ENCODE results near the gene DPYD.

DPYD gene

DNA sequence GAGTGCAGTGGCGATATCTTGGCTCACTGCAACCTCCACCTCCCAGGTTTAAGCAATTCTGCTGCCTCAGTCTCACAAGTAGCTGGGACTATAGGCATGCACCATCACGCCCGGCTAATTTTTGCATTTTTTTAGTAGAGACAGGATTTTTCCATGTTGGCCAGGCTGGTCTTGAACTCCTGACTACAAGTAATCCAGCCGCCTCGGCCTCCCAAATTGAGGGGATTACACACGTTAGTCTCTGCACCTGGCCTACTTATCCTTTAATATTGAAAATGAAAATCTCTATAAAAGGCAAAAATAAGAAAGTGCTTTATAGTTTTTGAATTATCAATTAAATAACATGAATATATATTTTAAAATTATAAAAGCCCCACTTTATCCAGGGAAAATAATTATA is 190.6 kb downstream of the DPYD start:
- Histone ChIP-seq H3K9ac (ENCODE audit: low read depth, low read length) (no peak overlapping the region), H3K36me3 (ENCODE audit: control insufficient read depth, insufficient read depth, low read length) (no peaks in the 10 kb centered on the region), H3K4me3 (ENCODE audit: low read depth, low read length) (no peak overlapping the region), H3K9me3 (ENCODE audit: control insufficient read depth, insufficient read depth, low read length) (no peaks in the 10 kb centered on the region), H3K4me1 (ENCODE audit: control insufficient read depth, insufficient read depth, low read length) (no peaks in the 10 kb centered on the region), H3K27me3 (ENCODE audit: control insufficient read depth, insufficient read depth, low read length) (no peaks in the 10 kb centered on the region)

DNA sequence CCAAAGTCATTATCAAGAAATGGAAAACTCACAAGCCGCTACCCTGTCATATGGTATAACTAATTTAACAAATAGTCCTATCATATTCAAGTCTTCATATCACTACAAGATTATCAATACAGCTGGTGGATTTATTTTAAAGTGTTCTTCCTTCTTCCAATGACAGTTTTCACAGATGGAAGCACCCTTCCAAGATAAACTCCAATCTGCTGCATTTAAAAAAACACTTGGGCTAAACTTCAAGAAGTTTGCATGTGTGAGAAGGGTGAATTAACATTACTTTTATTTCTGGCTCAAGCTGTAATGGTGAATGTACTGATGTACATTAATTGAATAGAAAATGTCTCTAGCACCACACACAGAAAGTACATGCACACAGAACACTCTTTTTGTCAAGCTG is 192.4 kb downstream of the DPYD start:
- H3K9ac ChIP-seq (ENCODE audit: low read depth, low read length): no peak overlapping the region
- no peaks in the 10 kb centered on the region for H3K27me3 ChIP-seq (ENCODE audit: control insufficient read depth, insufficient read depth, low read length)
- no peak overlapping the region for H3K4me3 ChIP-seq (ENCODE audit: low read depth, low read length)
- no peaks in the 10 kb centered on the region for H3K4me1 ChIP-seq (ENCODE audit: control insufficient read depth, insufficient read depth, low read length)
- H3K9me3 ChIP-seq (ENCODE audit: control insufficient read depth, insufficient read depth, low read length): no peaks in the 10 kb centered on the region
- no peaks in the 10 kb centered on the region for H3K36me3 ChIP-seq (ENCODE audit: control insufficient read depth, insufficient read depth, low read length)

DNA sequence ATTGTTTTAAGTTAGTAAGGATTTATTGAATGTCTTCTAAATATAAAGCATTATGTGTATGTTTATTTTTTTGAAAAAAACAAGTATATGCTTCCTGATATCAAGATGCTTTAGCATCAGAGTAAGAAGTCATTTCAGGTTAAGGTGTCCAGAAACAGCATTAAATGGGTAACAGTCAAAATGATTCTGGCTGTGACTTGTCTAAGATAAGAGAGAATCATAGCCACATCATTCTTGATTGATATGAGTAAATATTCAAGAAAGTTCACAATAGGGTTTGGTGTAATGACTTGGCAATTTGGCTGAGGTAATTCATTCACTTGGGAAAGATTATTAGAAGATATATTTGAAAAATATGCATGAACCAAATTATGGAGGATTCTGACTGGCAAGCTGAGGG is 193.8 kb downstream of the DPYD start:
- Histone ChIP-seq H3K9me3 (ENCODE audit: control insufficient read depth, insufficient read depth, low read length) (no peaks in the 10 kb centered on the region), H3K4me1 (ENCODE audit: control insufficient read depth, insufficient read depth, low read length) (no peaks in the 10 kb centered on the region), H3K27me3 (ENCODE audit: control insufficient read depth, insufficient read depth, low read length) (no peaks in the 10 kb centered on the region), H3K4me3 (ENCODE audit: low read depth, low read length) (no peak overlapping the region), H3K9ac (ENCODE audit: low read depth, low read length) (no peak overlapping the region), H3K36me3 (ENCODE audit: control insufficient read depth, insufficient read depth, low read length) (no peaks in the 10 kb centered on the region)

DNA sequence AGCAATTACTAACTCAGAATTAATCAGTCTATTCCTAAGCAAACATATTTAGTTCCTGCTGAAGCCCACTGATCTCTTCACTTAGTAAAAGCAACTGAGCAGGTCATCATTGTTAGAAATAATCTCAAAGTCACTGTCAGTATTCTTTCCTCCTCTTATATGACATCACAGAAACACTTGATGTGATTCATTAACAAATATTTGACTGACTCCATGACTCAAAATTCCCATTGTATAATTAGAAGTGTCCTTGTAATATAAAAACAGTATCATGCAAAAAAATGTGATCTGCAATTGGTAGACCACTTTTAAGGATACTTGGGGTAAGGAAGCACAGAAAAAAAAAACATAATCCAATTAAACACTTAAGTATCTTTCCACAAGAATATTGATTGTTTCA is 194.4 kb downstream of the DPYD start:
- H3K27me3 ChIP-seq (ENCODE audit: control insufficient read depth, insufficient read depth, low read length): no peaks in the 10 kb centered on the region
- H3K9ac ChIP-seq (ENCODE audit: low read depth, low read length): no peak overlapping the region
- no peaks in the 10 kb centered on the region for H3K36me3 ChIP-seq (ENCODE audit: control insufficient read depth, insufficient read depth, low read length)
- no peaks in the 10 kb centered on the region for H3K9me3 ChIP-seq (ENCODE audit: control insufficient read depth, insufficient read depth, low read length)
- H3K4me3 ChIP-seq (ENCODE audit: low read depth, low read length): no peak overlapping the region
- no peaks in the 10 kb centered on the region for H3K4me1 ChIP-seq (ENCODE audit: control insufficient read depth, insufficient read depth, low read length)

DNA sequence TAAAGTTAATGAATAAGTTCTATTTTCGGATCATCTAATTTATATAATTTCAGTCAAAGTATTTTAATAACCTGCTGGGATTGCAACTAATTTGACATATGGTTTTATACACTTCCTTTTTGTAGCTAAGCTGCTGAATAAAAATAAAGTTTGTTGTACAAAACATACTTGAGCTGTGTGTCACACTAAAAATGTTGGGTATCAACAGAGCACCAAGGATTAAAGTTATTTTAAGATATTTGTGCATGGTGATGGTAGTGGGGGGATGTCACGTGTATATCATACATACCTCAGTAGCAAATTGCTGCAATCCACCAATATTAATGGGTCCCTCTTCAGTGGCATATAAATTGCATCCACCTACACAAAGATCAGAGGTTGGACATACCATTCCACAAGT is 199.6 kb downstream of the DPYD start:
- H3K36me3 ChIP-seq (ENCODE audit: control insufficient read depth, insufficient read depth, low read length): no peaks in the 10 kb centered on the region
- H3K27me3 ChIP-seq (ENCODE audit: control insufficient read depth, insufficient read depth, low read length): no peaks in the 10 kb centered on the region
- no peaks in the 10 kb centered on the region for H3K4me1 ChIP-seq (ENCODE audit: control insufficient read depth, insufficient read depth, low read length)
- H3K9me3 ChIP-seq (ENCODE audit: control insufficient read depth, insufficient read depth, low read length): no peaks in the 10 kb centered on the region
- H3K4me3 ChIP-seq (ENCODE audit: low read depth, low read length): no peak overlapping the region
- no peak overlapping the region for H3K9ac ChIP-seq (ENCODE audit: low read depth, low read length)

DNA sequence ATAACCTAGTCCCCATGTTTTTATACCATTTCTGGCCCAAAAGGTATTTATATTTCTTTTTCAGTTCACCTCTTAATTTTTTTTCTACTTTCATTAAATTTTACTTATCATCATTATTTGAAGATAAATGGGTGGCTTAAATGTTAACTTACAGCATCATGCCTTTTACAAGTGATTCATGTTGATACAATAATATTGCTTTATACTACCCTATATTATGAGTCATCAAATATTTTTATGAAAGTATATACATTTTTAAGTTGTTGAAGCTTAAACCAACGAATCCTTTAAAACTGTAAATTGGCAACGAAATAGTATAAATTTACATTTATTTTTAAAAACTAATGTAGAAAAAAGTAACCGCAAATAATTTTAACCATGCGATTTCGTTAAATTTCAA is 207.9 kb downstream of the DPYD start:
- no peaks in the 10 kb centered on the region for H3K9me3 ChIP-seq (ENCODE audit: control insufficient read depth, insufficient read depth, low read length)
- H3K36me3 ChIP-seq (ENCODE audit: control insufficient read depth, insufficient read depth, low read length): no peaks in the 10 kb centered on the region
- no peak overlapping the region for H3K9ac ChIP-seq (ENCODE audit: low read depth, low read length)
- no peaks in the 10 kb centered on the region for H3K27me3 ChIP-seq (ENCODE audit: control insufficient read depth, insufficient read depth, low read length)
- no peaks in the 10 kb centered on the region for H3K4me1 ChIP-seq (ENCODE audit: control insufficient read depth, insufficient read depth, low read length)
- H3K4me3 ChIP-seq (ENCODE audit: low read depth, low read length): no peak overlapping the region

DNA sequence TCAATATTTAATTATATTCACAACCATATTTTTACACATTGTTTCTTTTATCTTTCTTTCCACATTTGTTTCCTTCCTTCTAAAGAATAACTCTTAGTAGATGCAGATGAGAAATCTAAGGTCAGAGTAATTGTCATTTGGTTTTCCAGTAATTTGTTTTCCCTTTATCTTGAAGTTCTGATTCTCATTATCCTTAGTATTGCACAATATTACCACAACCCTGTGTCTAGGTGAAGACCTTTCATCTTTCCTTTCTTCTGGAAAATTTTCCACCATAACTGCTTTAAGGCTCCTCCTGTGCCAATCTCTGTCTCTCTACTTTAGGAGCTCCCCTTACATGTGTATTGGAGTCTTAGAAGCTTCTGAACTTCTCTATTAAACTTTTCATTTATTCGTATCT is 209.0 kb downstream of the DPYD start:
- Histone ChIP-seq H3K4me1 (ENCODE audit: control insufficient read depth, insufficient read depth, low read length) (no peaks in the 10 kb centered on the region), H3K36me3 (ENCODE audit: control insufficient read depth, insufficient read depth, low read length) (no peaks in the 10 kb centered on the region), H3K4me3 (ENCODE audit: low read depth, low read length) (no peak overlapping the region), H3K9ac (ENCODE audit: low read depth, low read length) (no peak overlapping the region), H3K9me3 (ENCODE audit: control insufficient read depth, insufficient read depth, low read length) (no peaks in the 10 kb centered on the region), H3K27me3 (ENCODE audit: control insufficient read depth, insufficient read depth, low read length) (no peaks in the 10 kb centered on the region)

DNA sequence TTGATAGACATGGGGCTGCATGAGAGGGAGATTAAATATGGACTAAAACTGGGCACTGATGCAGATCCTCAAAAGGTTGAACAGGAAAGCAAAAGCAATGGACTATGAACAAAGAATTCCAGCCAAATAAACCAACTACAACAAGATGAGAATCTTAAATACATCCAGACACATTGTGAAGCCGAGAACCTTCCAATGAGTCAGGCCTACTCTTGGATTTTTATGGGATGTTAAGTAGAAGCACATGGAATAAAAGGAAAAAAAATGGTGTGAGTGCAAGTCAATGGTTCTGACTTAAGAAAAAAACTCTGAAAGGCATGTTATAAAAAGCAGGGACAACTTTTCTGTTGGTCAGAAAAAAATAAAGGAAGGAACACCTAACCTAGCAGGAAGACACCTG is 227.2 kb downstream of the DPYD start:
- Histone ChIP-seq H3K4me1 (ENCODE audit: control insufficient read depth, insufficient read depth, low read length) (no peaks in the 10 kb centered on the region), H3K27me3 (ENCODE audit: control insufficient read depth, insufficient read depth, low read length) (no peaks in the 10 kb centered on the region), H3K4me3 (ENCODE audit: low read depth, low read length) (no peak overlapping the region), H3K9ac (ENCODE audit: low read depth, low read length) (no peak overlapping the region), H3K36me3 (ENCODE audit: control insufficient read depth, insufficient read depth, low read length) (no peaks in the 10 kb centered on the region), H3K9me3 (ENCODE audit: control insufficient read depth, insufficient read depth, low read length) (no peaks in the 10 kb centered on the region)

DNA sequence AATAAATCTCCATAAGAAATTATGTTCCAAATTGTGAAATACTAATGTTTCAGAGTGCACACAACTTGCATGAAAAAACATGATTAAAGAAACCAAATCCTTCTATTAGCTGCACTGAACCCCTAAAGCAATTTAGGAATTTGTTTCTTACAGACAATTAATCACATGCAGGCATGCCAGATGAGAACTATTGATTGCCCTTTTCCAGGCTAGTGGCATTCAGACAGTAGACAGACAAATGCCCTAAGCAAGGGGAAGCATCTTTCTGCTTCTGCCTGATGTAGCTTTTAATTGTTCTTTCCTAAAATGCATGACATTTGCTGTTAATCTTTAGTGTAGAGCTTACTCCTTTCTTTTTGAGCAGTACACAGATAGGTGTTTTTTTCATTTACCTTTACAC is 229.5 kb downstream of the DPYD start:
- H3K9me3 ChIP-seq (ENCODE audit: control insufficient read depth, insufficient read depth, low read length): no peaks in the 10 kb centered on the region
- no peak overlapping the region for H3K9ac ChIP-seq (ENCODE audit: low read depth, low read length)
- H3K4me3 ChIP-seq (ENCODE audit: low read depth, low read length): no peak overlapping the region
- no peaks in the 10 kb centered on the region for H3K27me3 ChIP-seq (ENCODE audit: control insufficient read depth, insufficient read depth, low read length)
- no peaks in the 10 kb centered on the region for H3K4me1 ChIP-seq (ENCODE audit: control insufficient read depth, insufficient read depth, low read length)
- no peaks in the 10 kb centered on the region for H3K36me3 ChIP-seq (ENCODE audit: control insufficient read depth, insufficient read depth, low read length)

DNA sequence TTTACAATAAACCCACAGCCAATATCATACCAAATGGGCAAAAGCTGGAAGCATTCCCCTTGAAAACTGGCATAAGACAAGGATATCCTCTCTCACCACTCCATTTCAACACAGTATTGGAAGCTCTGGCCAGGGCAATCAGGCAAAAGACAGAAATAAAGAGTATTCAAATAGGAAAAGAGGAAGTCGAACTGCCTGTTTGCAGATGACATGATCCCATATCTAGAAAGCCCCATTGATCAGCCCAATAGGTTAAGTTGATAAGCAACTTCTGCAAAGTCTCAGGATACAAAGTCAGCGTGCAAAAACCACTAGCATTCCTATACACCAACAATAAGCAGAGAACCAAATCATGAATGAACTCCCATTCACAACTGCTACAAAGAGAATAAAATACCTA is 235.5 kb downstream of the DPYD start:
- H3K4me1 ChIP-seq (ENCODE audit: control insufficient read depth, insufficient read depth, low read length): no peaks in the 10 kb centered on the region
- H3K36me3 ChIP-seq (ENCODE audit: control insufficient read depth, insufficient read depth, low read length): no peaks in the 10 kb centered on the region
- H3K27me3 ChIP-seq (ENCODE audit: control insufficient read depth, insufficient read depth, low read length): no peaks in the 10 kb centered on the region
- H3K9ac ChIP-seq (ENCODE audit: low read depth, low read length): no peak overlapping the region
- H3K4me3 ChIP-seq (ENCODE audit: low read depth, low read length): no peak overlapping the region
- H3K9me3 ChIP-seq (ENCODE audit: control insufficient read depth, insufficient read depth, low read length): no peaks in the 10 kb centered on the region

DNA sequence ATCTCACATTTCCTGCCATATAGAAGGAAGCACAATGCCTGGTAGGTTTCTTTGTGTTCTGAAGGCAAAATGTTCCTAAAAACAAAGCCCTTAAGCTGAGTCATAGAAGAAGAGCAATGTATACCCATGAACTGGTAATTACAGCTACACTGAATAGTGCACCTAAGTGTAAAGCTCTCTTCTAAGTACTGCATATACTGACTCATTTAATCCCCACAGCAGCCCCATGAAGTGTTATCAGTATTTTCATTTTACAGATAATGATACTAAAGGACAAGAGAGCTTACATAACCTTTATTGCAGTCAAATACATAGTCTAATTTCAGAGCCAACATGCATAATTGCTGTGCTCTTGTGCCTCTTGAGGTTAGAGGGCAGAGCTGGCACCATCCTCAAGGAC is 239.9 kb downstream of the DPYD start:
- Histone ChIP-seq H3K4me1 (ENCODE audit: control insufficient read depth, insufficient read depth, low read length) (no peaks in the 10 kb centered on the region), H3K36me3 (ENCODE audit: control insufficient read depth, insufficient read depth, low read length) (no peaks in the 10 kb centered on the region), H3K9ac (ENCODE audit: low read depth, low read length) (no peak overlapping the region), H3K4me3 (ENCODE audit: low read depth, low read length) (no peak overlapping the region), H3K9me3 (ENCODE audit: control insufficient read depth, insufficient read depth, low read length) (no peaks in the 10 kb centered on the region), H3K27me3 (ENCODE audit: control insufficient read depth, insufficient read depth, low read length) (no peaks in the 10 kb centered on the region)

DNA sequence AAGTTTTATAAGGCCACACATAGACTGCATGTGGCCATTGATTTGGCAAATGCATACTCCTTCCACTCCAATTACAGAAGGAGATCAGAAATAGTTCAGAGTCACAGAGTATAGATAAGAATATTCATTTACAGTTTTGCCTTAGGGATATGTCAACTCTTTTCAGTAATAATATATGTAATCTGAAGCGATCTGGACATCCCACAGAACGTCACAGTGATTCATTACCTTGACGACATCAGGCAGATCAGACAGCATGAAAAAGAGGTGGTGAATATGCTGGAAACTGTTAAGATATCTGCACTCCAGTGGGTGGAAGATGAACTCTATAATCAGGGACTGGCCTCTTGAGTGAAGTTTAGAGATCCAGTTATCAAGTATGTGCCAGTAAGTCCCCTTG is 240.4 kb downstream of the DPYD start:
- Histone ChIP-seq H3K4me3 (ENCODE audit: low read depth, low read length) (no peak overlapping the region), H3K4me1 (ENCODE audit: control insufficient read depth, insufficient read depth, low read length) (no peaks in the 10 kb centered on the region), H3K27me3 (ENCODE audit: control insufficient read depth, insufficient read depth, low read length) (no peaks in the 10 kb centered on the region), H3K36me3 (ENCODE audit: control insufficient read depth, insufficient read depth, low read length) (no peaks in the 10 kb centered on the region), H3K9me3 (ENCODE audit: control insufficient read depth, insufficient read depth, low read length) (no peaks in the 10 kb centered on the region), H3K9ac (ENCODE audit: low read depth, low read length) (no peak overlapping the region)

DNA sequence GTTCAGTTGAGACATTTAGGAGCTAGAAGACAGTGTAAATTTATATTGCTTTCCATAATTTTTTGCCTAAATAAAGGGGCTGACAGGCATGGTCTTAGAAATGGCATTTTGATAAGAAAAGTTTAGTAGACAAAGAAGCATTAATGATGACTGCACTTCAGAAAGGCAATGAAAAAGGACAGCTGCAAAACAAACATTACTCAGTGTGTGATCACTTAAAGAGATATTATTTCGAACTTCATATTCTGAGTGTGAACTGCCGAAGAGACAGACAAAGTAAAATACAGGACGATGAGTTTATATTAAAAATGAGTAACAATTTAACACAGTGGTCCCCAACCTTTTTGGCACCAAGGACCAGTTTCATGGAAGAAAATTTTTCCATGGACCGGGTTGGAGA is 243.1 kb downstream of the DPYD start:
- Histone ChIP-seq H3K9me3 (ENCODE audit: control insufficient read depth, insufficient read depth, low read length) (no peaks in the 10 kb centered on the region), H3K4me1 (ENCODE audit: control insufficient read depth, insufficient read depth, low read length) (no peaks in the 10 kb centered on the region), H3K27me3 (ENCODE audit: control insufficient read depth, insufficient read depth, low read length) (no peaks in the 10 kb centered on the region), H3K36me3 (ENCODE audit: control insufficient read depth, insufficient read depth, low read length) (no peaks in the 10 kb centered on the region), H3K9ac (ENCODE audit: low read depth, low read length) (no peak overlapping the region), H3K4me3 (ENCODE audit: low read depth, low read length) (no peak overlapping the region)

Measured in iPS-15b (cell line).